ENCODE measurements around the gene CCNA2. TPM values are rescaled to one million over a fixed set of nuclear protein-coding genes. Genes with fewer than 3 reads are reported as not detected.

Gene CCNA2
- total RNA-seq, 5 donors from 2014 or later (not counting 1 experiment from before 2014, with no cell fraction given), result 0.72 to 2.0 (median 1.5) TPM

DNA sequence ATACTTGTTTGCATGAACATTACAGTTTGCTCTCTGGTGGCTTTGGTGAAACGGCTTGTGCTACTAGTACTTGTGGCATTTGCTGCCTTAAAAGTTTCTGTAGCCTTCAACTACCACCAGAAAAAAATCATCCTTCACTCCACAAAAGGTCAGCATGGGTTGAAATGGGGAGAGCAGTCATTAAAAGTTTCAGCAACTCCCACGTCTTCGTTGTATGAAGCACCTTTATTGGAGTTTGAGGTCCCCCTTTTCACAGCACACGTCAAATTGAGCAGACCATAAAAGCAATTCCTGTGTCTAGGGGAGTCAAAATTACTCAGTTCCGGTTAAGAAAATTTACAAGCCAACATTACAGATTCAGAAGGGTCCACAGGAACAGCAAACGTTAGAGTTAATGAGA lies 23.0 kb upstream of the CCNA2 start:
- no peaks in the 10 kb centered on the region for H3K27me3 Mint-ChIP-seq

DNA sequence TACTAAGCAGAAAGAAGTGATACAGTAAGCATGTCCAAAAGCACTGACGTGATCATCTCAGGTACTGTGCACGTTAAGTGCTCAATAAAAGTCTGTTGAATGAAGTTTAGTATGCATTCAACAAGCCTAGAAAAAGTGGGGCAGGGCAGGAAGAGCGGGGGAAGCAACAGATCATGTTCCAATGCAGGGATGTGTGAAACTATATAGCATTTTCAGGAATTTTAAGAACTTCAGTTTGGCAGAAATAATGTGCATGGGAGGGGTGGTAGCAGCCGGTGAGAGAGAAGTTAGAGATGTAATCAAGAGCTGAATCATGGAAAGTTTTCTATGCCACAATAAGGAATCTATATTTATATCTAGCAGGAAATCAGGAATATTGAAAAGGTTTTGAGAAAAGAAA lies 19.2 kb upstream of the CCNA2 start:
- Histone ChIP-seq H3K4me3 (ENCODE audit: control insufficient read depth in 1 of 2, extremely low read depth in 1 of 2, low read length in 1 of 2) (no peak overlapping the region), H3K27ac (ENCODE audit: low read length) (no peak overlapping the region), H3K4me1 (ENCODE audit: control insufficient read depth in 1 of 2, extremely low read depth in 1 of 2, insufficient read depth in 2 of 2, low read length in 2 of 2) (no peaks in the 10 kb centered on the region), H3K9me3 (no peaks in the 10 kb centered on the region), H3K36me3 (ENCODE audit: control insufficient read depth in 2 of 2, extremely low read depth in 1 of 2, insufficient read depth in 1 of 2, low read length in 1 of 2) (peaks cover 9 to 18% of the 10 kb centered on the region in 2 donors), H3K27me3 (replicated peaks in 1 of 2; ENCODE audit: control insufficient read depth in 2 of 2, extremely low read depth in 1 of 2, insufficient read depth in 2 of 2, low read length in 1 of 2) (no peaks in the 10 kb centered on the region)
- ATAC-seq (replicated peaks in 1 of 4) (no peak), DNase-seq (no peak)
- Mint-ChIP-seq H3K4me3 (no peak overlapping the region), H3K4me1 (no peaks in the 10 kb centered on the region), H3K9me3 (no peaks in the 10 kb centered on the region), H3K27me3 (no peaks in the 10 kb centered on the region), H3K27ac (no peak overlapping the region), H3K36me3 (peaks cover 41% of the 10 kb centered on the region)
- CTCF ChIA-PET, result no interaction called here
- POLR2A ChIA-PET, result no interaction called here
- WGBS (ENCODE audit: insufficient coverage), result 98% methylated on average over 4 of the region's 4 CpGs

More for the DNA sequence above, 23.0 kb upstream of the CCNA2 start:
- Mint-ChIP-seq H3K36me3 (peaks cover 31% of the 10 kb centered on the region), H3K4me1 (no peaks in the 10 kb centered on the region), H3K9me3 (no peaks in the 10 kb centered on the region), H3K27ac (no peak overlapping the region), H3K4me3 (no peak overlapping the region)
- H3K27me3 ChIP-seq (replicated peaks in 1 of 2; ENCODE audit: control insufficient read depth in 2 of 2, extremely low read depth in 1 of 2, insufficient read depth in 2 of 2, low read length in 1 of 2), result no peaks in the 10 kb centered on the region
- H3K36me3 ChIP-seq (ENCODE audit: control insufficient read depth in 2 of 2, extremely low read depth in 1 of 2, insufficient read depth in 1 of 2, low read length in 1 of 2), result peaks cover 0 to 16% of the 10 kb centered on the region in 2 donors
- CTCF ChIA-PET, result no interaction called here
- POLR2A ChIA-PET, result no interaction called here
- H3K27ac ChIP-seq (ENCODE audit: low read length), result no peak overlapping the region
- H3K4me3 ChIP-seq (ENCODE audit: control insufficient read depth in 1 of 2, extremely low read depth in 1 of 2, low read length in 1 of 2), result no peak overlapping the region
- no CpG with 5 or more reads among the region's 6 CpGs for WGBS (ENCODE audit: insufficient coverage)
- DNase-seq (no peak), ATAC-seq (replicated peaks in 1 of 4) (no peak)
- H3K4me1 ChIP-seq (ENCODE audit: control insufficient read depth in 1 of 2, extremely low read depth in 1 of 2, insufficient read depth in 2 of 2, low read length in 2 of 2), result no peaks in the 10 kb centered on the region
- H3K9me3 ChIP-seq, result no peaks in the 10 kb centered on the region

DNA sequence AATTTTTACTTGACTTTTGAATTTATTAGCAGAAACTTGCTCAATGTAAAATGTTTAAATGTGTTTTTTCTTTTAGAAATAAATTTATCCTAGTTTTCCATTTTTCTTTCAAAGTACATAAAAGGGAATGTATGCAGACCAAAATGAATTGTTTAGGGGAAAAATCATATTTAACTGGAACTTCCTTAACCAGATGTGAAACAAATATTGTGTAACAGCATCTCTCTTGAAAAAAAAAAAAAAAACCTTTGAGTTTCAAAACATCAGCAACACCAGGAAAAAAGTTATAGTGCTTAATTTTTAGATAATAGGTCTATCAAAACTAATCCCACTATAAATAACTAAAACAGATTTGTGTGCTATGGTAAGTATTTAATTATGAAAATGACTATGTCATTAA lies 14.5 kb upstream of the CCNA2 start:
- ChIA-PET POLR2A (no interaction called here), CTCF (no interaction called here)
- no peaks in the 10 kb centered on the region for H3K27me3 Mint-ChIP-seq
- no peak overlapping the region for H3K27ac Mint-ChIP-seq
- no peaks in the 10 kb centered on the region for H3K9me3 Mint-ChIP-seq
- H3K4me1 Mint-ChIP-seq, result no peaks in the 10 kb centered on the region
- peaks cover 7 to 9% of the 10 kb centered on the region in 2 donors for H3K36me3 ChIP-seq (ENCODE audit: control insufficient read depth in 2 of 2, extremely low read depth in 1 of 2, insufficient read depth in 1 of 2, low read length in 1 of 2)
- no peaks in the 10 kb centered on the region for H3K27me3 ChIP-seq (replicated peaks in 1 of 2; ENCODE audit: control insufficient read depth in 2 of 2, extremely low read depth in 1 of 2, insufficient read depth in 2 of 2, low read length in 1 of 2)
- H3K4me3 Mint-ChIP-seq, result no peak overlapping the region
- peaks cover 22% of the 10 kb centered on the region for H3K36me3 Mint-ChIP-seq
- H3K4me3 ChIP-seq (ENCODE audit: control insufficient read depth in 1 of 2, extremely low read depth in 1 of 2, low read length in 1 of 2), result no peak overlapping the region
- ATAC-seq (replicated peaks in 1 of 4) (no peak), DNase-seq (no peak)
- no peaks in the 10 kb centered on the region for H3K4me1 ChIP-seq (ENCODE audit: control insufficient read depth in 1 of 2, extremely low read depth in 1 of 2, insufficient read depth in 2 of 2, low read length in 2 of 2)
- H3K27ac ChIP-seq (ENCODE audit: low read length), result no peak overlapping the region
- H3K9me3 ChIP-seq, result no peaks in the 10 kb centered on the region

DNA sequence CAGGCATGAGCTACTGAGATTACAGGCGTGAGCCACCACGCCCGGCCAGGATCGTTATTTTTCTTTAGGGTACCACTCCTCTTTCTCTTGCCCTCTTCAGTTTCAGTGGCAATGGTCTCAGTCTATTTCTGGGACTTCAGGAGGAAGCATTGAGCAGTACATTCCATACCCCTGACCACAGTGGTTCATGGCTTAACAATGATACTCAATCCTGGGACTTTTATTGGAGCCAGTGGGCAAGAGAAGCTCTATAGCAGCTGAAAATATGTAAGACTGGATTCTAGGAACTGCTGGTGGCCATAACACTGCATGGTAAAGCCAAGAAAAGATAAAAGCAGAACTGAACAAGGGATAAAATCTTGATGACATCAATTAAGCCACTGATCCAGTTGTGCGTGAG lies 5.8 kb upstream of the CCNA2 start:
- DNase-seq (no peak), ATAC-seq (replicated peaks in 1 of 4) (no peak)
- H3K27me3 Mint-ChIP-seq, result no peaks in the 10 kb centered on the region
- no peak overlapping the region for H3K27ac Mint-ChIP-seq
- 95% methylated on average over 4 of the region's 5 CpGs for WGBS (ENCODE audit: insufficient coverage)
- H3K36me3 Mint-ChIP-seq, result peaks cover 9% of the 10 kb centered on the region
- H3K4me1 Mint-ChIP-seq, result peaks cover 0 to 4% (median 2%) of the 10 kb centered on the region in 3 donors
- no peaks in the 10 kb centered on the region for H3K9me3 Mint-ChIP-seq
- no peak overlapping the region for H3K4me3 Mint-ChIP-seq
- Histone ChIP-seq H3K36me3 (ENCODE audit: control insufficient read depth in 2 of 2, extremely low read depth in 1 of 2, insufficient read depth in 1 of 2, low read length in 1 of 2) (peaks cover 0 to 9% of the 10 kb centered on the region in 2 donors), H3K27me3 (replicated peaks in 1 of 2; ENCODE audit: control insufficient read depth in 2 of 2, extremely low read depth in 1 of 2, insufficient read depth in 2 of 2, low read length in 1 of 2) (no peaks in the 10 kb centered on the region), H3K4me3 (ENCODE audit: control insufficient read depth in 1 of 2, extremely low read depth in 1 of 2, low read length in 1 of 2) (no peak overlapping the region), H3K9me3 (no peaks in the 10 kb centered on the region), H3K4me1 (ENCODE audit: control insufficient read depth in 1 of 2, extremely low read depth in 1 of 2, insufficient read depth in 2 of 2, low read length in 2 of 2) (no peaks in the 10 kb centered on the region), H3K27ac (ENCODE audit: low read length) (no peak overlapping the region)
- ChIA-PET CTCF (no interaction called here), POLR2A (no interaction called here)

DNA sequence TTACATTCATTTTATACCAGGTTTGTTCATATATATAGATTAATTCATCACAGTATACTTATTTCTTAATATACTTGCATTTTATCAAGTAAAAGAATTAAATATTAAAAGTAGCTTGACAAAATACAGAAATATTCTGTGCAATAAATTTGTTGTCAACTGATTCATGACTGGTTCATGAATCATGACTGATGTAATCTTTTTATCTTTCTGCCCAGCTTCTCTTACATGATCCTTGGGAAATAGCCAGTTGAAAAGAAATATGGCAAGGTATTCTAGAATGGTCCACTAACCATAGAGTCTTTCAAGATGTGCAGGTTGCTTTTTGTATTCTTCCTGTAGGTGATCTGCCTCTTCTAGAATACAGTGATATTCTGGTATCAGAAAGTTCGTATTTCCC lies 4.2 kb upstream of the CCNA2 start:
- ATAC-seq (replicated peaks in 1 of 4), result no peak
- H3K36me3 Mint-ChIP-seq, result peaks cover 9% of the 10 kb centered on the region

DNA sequence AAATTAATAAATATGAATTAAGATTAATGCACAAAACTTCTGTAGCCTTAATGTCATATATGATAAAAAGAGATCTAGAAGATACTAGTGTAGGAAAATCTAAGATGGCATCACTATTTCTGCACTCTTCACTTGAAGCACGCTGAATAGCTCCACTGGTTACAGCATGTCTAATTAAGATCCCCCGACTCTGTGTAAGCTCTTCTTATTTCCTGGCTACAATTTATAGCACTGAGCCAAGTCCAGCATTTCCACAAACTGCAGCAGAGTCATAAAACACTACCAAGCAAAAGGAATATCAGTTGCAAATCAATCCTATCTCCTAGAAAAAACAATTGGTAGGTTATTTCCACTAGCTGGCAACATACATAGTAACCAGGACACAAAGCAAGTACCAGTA lies 1.3 kb upstream of the CCNA2 start:
- H3K4me3 Mint-ChIP-seq, result no peak overlapping the region
- ChIA-PET POLR2A (interaction anchor here (0.7 to 1.2 kb wide), 3 partner anchors 24 to 26 kb away, joined by 3 read pairs; partner anchors contain the start of gene EXOSC9 (in 1 of the 2)), CTCF (interaction anchor here in 1 of 2 donors (0.8 to 1.5 kb wide), 4 partner anchors 23 to 753 kb away, joined by 3 to 9 read pairs (median 4); partner anchors contain the start of genes BBS7 and EXOSC9)
- H3K27me3 Mint-ChIP-seq, result no peaks in the 10 kb centered on the region
- peak overlapping the region in 1 of 2 donors; percentile 23 for H3K27ac Mint-ChIP-seq
- ATAC-seq (replicated peaks in 1 of 4) (no peak), DNase-seq (no peak)
- Histone ChIP-seq H3K4me1 (ENCODE audit: control insufficient read depth in 1 of 2, extremely low read depth in 1 of 2, insufficient read depth in 2 of 2, low read length in 2 of 2) (peaks cover 7 to 10% of the 10 kb centered on the region in 2 experiments), H3K36me3 (ENCODE audit: control insufficient read depth in 2 of 2, extremely low read depth in 1 of 2, insufficient read depth in 1 of 2, low read length in 1 of 2) (peaks cover 0 to 5% of the 10 kb centered on the region in 2 donors), H3K27me3 (replicated peaks in 1 of 2; ENCODE audit: control insufficient read depth in 2 of 2, extremely low read depth in 1 of 2, insufficient read depth in 2 of 2, low read length in 1 of 2) (no peaks in the 10 kb centered on the region), H3K4me3 (ENCODE audit: control insufficient read depth in 1 of 2, extremely low read depth in 1 of 2, low read length in 1 of 2) (no peak overlapping the region), H3K9me3 (no peaks in the 10 kb centered on the region), H3K27ac (ENCODE audit: low read length) (no peak overlapping the region)
- H3K9me3 Mint-ChIP-seq, result no peaks in the 10 kb centered on the region
- H3K4me1 Mint-ChIP-seq, result peaks cover 16 to 20% (median 20%) of the 10 kb centered on the region in 3 donors
- H3K36me3 Mint-ChIP-seq, result peaks cover 9% of the 10 kb centered on the region
- WGBS (ENCODE audit: insufficient coverage), result 93% methylated on average over 2 of the region's 2 CpGs

More for the DNA sequence above, 4.2 kb upstream of the CCNA2 start:
- Histone ChIP-seq H3K4me1 (ENCODE audit: control insufficient read depth in 1 of 2, extremely low read depth in 1 of 2, insufficient read depth in 2 of 2, low read length in 2 of 2) (peaks cover 4 to 8% of the 10 kb centered on the region in 2 experiments), H3K27ac (ENCODE audit: low read length) (no peak overlapping the region), H3K4me3 (ENCODE audit: control insufficient read depth in 1 of 2, extremely low read depth in 1 of 2, low read length in 1 of 2) (no peak overlapping the region), H3K36me3 (ENCODE audit: control insufficient read depth in 2 of 2, extremely low read depth in 1 of 2, insufficient read depth in 1 of 2, low read length in 1 of 2) (peaks cover 0 to 9% of the 10 kb centered on the region in 2 donors), H3K27me3 (replicated peaks in 1 of 2; ENCODE audit: control insufficient read depth in 2 of 2, extremely low read depth in 1 of 2, insufficient read depth in 2 of 2, low read length in 1 of 2) (no peaks in the 10 kb centered on the region), H3K9me3 (no peaks in the 10 kb centered on the region)
- POLR2A ChIA-PET, result no interaction called here
- Mint-ChIP-seq H3K27ac (no peak overlapping the region), H3K4me1 (peaks cover 10 to 12% (median 12%) of the 10 kb centered on the region in 3 donors), H3K9me3 (no peaks in the 10 kb centered on the region), H3K27me3 (no peaks in the 10 kb centered on the region), H3K4me3 (no peak overlapping the region)
- no peak for DNase-seq
- no CpG with 5 or more reads among the region's 1 CpG for WGBS (ENCODE audit: insufficient coverage)
- CTCF ChIA-PET, result no interaction called here

DNA sequence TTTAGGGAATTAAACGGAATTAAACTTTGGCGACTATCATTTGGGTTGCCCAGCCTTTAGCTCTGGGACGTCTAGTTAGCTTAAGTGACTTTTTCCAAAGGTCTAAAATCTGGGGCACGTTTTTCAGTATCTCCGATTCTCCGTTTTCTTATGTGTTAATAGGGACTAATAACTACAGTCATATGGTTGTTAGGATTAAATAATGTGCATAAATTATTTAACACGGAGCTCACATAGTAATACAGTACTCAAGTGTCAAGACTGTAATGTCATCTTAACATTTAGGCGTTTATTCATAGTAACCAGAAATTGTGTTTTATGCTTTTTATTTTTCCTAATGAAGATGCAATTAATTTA lies 466 bp upstream of the CCNA2 start:
- WGBS (ENCODE audit: insufficient coverage), result 0% methylated on average over 2 of the region's 8 CpGs
- H3K36me3 ChIP-seq (ENCODE audit: control insufficient read depth in 2 of 2, extremely low read depth in 1 of 2, insufficient read depth in 1 of 2, low read length in 1 of 2), result no peaks in the 10 kb centered on the region
- H3K36me3 Mint-ChIP-seq, result peaks cover 9% of the 10 kb centered on the region
- peaks cover 7 to 10% of the 10 kb centered on the region in 2 experiments for H3K4me1 ChIP-seq (ENCODE audit: control insufficient read depth in 1 of 2, extremely low read depth in 1 of 2, insufficient read depth in 2 of 2, low read length in 2 of 2)
- H3K4me1 Mint-ChIP-seq, result peaks cover 16 to 21% (median 20%) of the 10 kb centered on the region in 3 donors
- no peaks in the 10 kb centered on the region for H3K27me3 ChIP-seq (replicated peaks in 1 of 2; ENCODE audit: control insufficient read depth in 2 of 2, extremely low read depth in 1 of 2, insufficient read depth in 2 of 2, low read length in 1 of 2)
- CTCF ChIA-PET, result interaction anchor here in 1 of 2 donors (1.5 kb wide), 2 partner anchors 22 to 754 kb away, joined by 4 to 9 read pairs; partner anchors contain the start of gene EXOSC9
- peak overlapping the region; percentile 71 to 78 for H3K4me3 ChIP-seq (ENCODE audit: control insufficient read depth in 1 of 2, extremely low read depth in 1 of 2, low read length in 1 of 2)
- H3K27ac Mint-ChIP-seq, result peak overlapping the region; percentile 86
- no peak for DNase-seq
- H3K4me3 Mint-ChIP-seq, result peak overlapping the region; percentile 86 to 93 (median 86)
- H3K27ac ChIP-seq (ENCODE audit: low read length), result peak overlapping the region; percentile 75
- H3K9me3 ChIP-seq, result no peaks in the 10 kb centered on the region
- POLR2A ChIA-PET, result interaction anchor here (0.5 to 1.2 kb wide), 6 partner anchors 20 to 528 kb away, joined by 3 to 8 read pairs (median 3); partner anchors contain the start of gene EXOSC9 (in 2 of the 2)
- H3K27me3 Mint-ChIP-seq, result no peaks in the 10 kb centered on the region
- no peaks in the 10 kb centered on the region for H3K9me3 Mint-ChIP-seq
- no peak for ATAC-seq (replicated peaks in 1 of 4)

Data from T-cell (primary cell).